GM12878 (cell line): ENCODE measurements around the gene PIP4K2A. TPM values are rescaled to one million over a fixed set of nuclear protein-coding genes. Genes with fewer than 3 reads are reported as not detected.

Experiments
- ATAC-seq: fragments of 200-7000 bp; cut with Tn5 transposase; 3 replicates; pipeline ENCODE4 v1.9.1; 2020; ENCODE audit warnings: mild to moderate bottlenecking, moderate library complexity
- BruUV-seq: library from RNA; stranded (reverse); fragments of 400-500 nt; replicated peaks from 2 replicates; lab custom pipeline; 2021; lab: Mats Ljungman, UMichigan
- CTCF ChIA-PET: fragments of 300-600 bp; sonication (Branson Sonifier 250); formaldehyde crosslinking; extraction: SDS; loops from one replicate; lab custom pipeline; 2021; ENCODE audit warnings: inconsistent platforms; lab: Yijun Ruan, JAX
- POLR2A ChIA-PET: fragments of 350-600 bp; formaldehyde crosslinking; extraction: SDS; loops from one replicate; lab custom pipeline; 2021; ENCODE audit warnings: inconsistent platforms; lab: Charles Lee
- RAD21 ChIA-PET: fragments of 300-600 bp; sonication (Branson Sonifier 250); formaldehyde crosslinking; loops from one replicate; lab custom pipeline; 2023; ENCODE audit warnings: antibody characterized with exemption; ENCODE audit not compliant: unreplicated experiment; lab: Charles Lee
- SMC1A ChIA-PET: fragments of 300-600 bp; sonication (Branson Sonifier 250); formaldehyde crosslinking; loops from one replicate; lab custom pipeline; 2023; ENCODE audit not compliant: unreplicated experiment, uncharacterized antibody; lab: Charles Lee
- DNase-seq: peaks from one replicate; pipeline ENCODE4 v3.0.0-alpha.2; 2011; ENCODE audit warnings: low read depth, low spot score
- FAIRE-seq: peaks from 3 replicates; lab custom pipeline; 2011; peaks lifted over from hg19 to GRCh38; lab: Jason Lieb, UNC
- H2AFZ ChIP-seq: 2 replicates; pipeline ENCODE4 v1.6.0; 2011; ENCODE audit warnings: low read depth, low read length, control low read depth; ENCODE audit not compliant: control insufficient read depth
- H3K27ac ChIP-seq: 2 replicates; pipeline ENCODE4 v1.5.1; 2011; ENCODE audit warnings: control low read depth; ENCODE audit not compliant: control insufficient read depth, insufficient read depth
- H3K27me3 ChIP-seq, 2 experiments: replicated peaks in 1 of 2; 2 replicates each; pipeline versions ENCODE4 v1.6.0 to v1.6.1; 2011; ENCODE audit warnings: low read length in 1 of 2; ENCODE audit not compliant: control insufficient read depth in 2 of 2, insufficient read depth in 2 of 2
- H3K36me3 ChIP-seq, 2 experiments: 2 replicates each; pipeline ENCODE4 v1.5.1; 2011; ENCODE audit warnings: low read length in 1 of 2; ENCODE audit not compliant: control insufficient read depth in 2 of 2, insufficient read depth in 2 of 2
- H3K4me1 ChIP-seq: 2 replicates; pipeline ENCODE4 v1.6.1; 2011; ENCODE audit warnings: mild to moderate bottlenecking, low read length, moderate library complexity, mixed read lengths; ENCODE audit not compliant: control insufficient read depth, insufficient read depth
- H3K4me2 ChIP-seq: 2 replicates; pipeline ENCODE4 v1.6.0; 2011; ENCODE audit warnings: control low read depth; ENCODE audit not compliant: control insufficient read depth, insufficient read depth
- H3K4me3 ChIP-seq: fragments of 200-600 bp; sonication (generic); 2 replicates; pipeline ENCODE4 v1.5.1; 2016
- H3K79me2 ChIP-seq: 2 replicates; pipeline ENCODE4 v1.6.0; 2011; ENCODE audit warnings: low read length; ENCODE audit not compliant: control insufficient read depth, insufficient read depth
- H3K9ac ChIP-seq: 2 replicates; pipeline ENCODE4 v1.8.0; 2011; ENCODE audit warnings: low read length, control low read depth, mixed read lengths; ENCODE audit not compliant: control insufficient read depth, insufficient read depth
- H3K9me3 ChIP-seq: replicated peaks from 3 replicates; pipeline ENCODE4 v1.5.1; 2011; ENCODE audit warnings: mild to moderate bottlenecking, low read length; ENCODE audit not compliant: control insufficient read depth, insufficient read depth
- H4K20me1 ChIP-seq: 2 replicates; pipeline ENCODE4 v1.6.0; 2011; ENCODE audit not compliant: control insufficient read depth, insufficient read depth
- ASH2L ChIP-seq: fragments of 300-600, 200-600 bp; sonication (generic); IDR thresholded peaks from 2 replicates; pipeline ENCODE4 v1.6.1; 2017; ENCODE audit warnings: low read depth, mild to moderate bottlenecking, borderline replicate concordance
- BCL11A ChIP-seq: IDR thresholded peaks from 2 replicates; pipeline ENCODE4 v1.6.1; 2011; ENCODE audit warnings: low read depth, low read length
- EGR1 ChIP-seq, 2 experiments: IDR thresholded peaks; 1 replicate in 1 of 2; 2 replicates in 1 of 2; pipeline ENCODE4 v1.6.1; 2011 to 2012; ENCODE audit warnings: low read depth in 2 of 2, low read length in 2 of 2, borderline replicate concordance in 1 of 2, mild to moderate bottlenecking in 1 of 2, moderate library complexity in 1 of 2
- EP300 ChIP-seq, 2 experiments: fragments of 150-350 bp in 1 of 2; IDR thresholded peaks; 2 replicates each; pipeline ENCODE4 v1.6.1; 2011 to 2012; ENCODE audit warnings: low read depth in 2 of 2, low read length in 2 of 2, borderline replicate concordance in 1 of 2, improper control_type of control experiment in 1 of 2, inconsistent platforms in 1 of 2; ENCODE audit not compliant: control insufficient read depth in 1 of 2
- HDAC6 ChIP-seq: fragments of 200-600 bp; sonication (generic); IDR thresholded peaks from one replicate; pipeline ENCODE4 v1.8.0; 2017; ENCODE audit warnings: antibody characterized with exemption; ENCODE audit not compliant: unreplicated experiment
- LARP7 ChIP-seq: fragments of 450-650 bp; IDR thresholded peaks from 2 replicates; pipeline ENCODE4 v1.6.1; 2017; ENCODE audit warnings: mild to moderate bottlenecking
- MEF2A ChIP-seq: IDR thresholded peaks from 2 replicates; pipeline ENCODE4 v1.6.1; 2011; ENCODE audit warnings: low read depth, mild to moderate bottlenecking, low read length, moderate library complexity; ENCODE audit not compliant: insufficient read depth
- YBX1 ChIP-seq: fragments of 450-650 bp; IDR thresholded peaks from 2 replicates; pipeline ENCODE4 v1.6.1; 2016; ENCODE audit warnings: antibody characterized with exemption
- ZNF207 ChIP-seq: fragments of 450-650 bp; IDR thresholded peaks from 2 replicates; pipeline ENCODE4 v1.6.1; 2014; ENCODE audit warnings: antibody characterized with exemption, mild to moderate bottlenecking, borderline replicate concordance
- WGBS: methylation state at CpG from one replicate; pipeline ENCODE4 v1.1.6; 2016; ENCODE audit warnings: low lambda C conversion rate; ENCODE audit not compliant: insufficient replicate concordance, insufficient coverage; ENCODE audit errors: missing lambda C conversion rate; 5-methylcytosine and 5-hydroxymethylcytosine counted together
- in situ Hi-C: fragments of 300-500 bp; cut with MboI; formaldehyde crosslinking; loops from 9 replicates; pipeline ENCODE4 v1.14.3; 2018; ENCODE audit warnings: mixed read lengths
- intact Hi-C: fragments of 100-400 bp; cut with micrococcal nuclease; formaldehyde crosslinking; loops from one replicate; pipeline ENCODE4 v1.14.2; 2022; ENCODE audit not compliant: unreplicated experiment
- polyA plus RNA-seq, 11 experiments: library from polyadenylated mRNA; depleted of rRNA in 4 of 11; unstranded in 6 of 11; stranded (reverse) in 5 of 11; fragments of >200 nt; fragmentation: Nextera tagmentation in 4 of 11; fragmentation: Illumina TruSeq in 1 of 11; extraction: Ambion mirVana in 4 of 11; extraction: Trizol in 1 of 11; gene quantifications; 1 replicate in 1 of 11; 2 replicates in 10 of 11; pipeline versions ENCODE4 v1.2.1 to v1.2.3, GENCODE V29; 2011 to 2016; ENCODE audit warnings: inconsistent platforms in 2 of 11, missing spikeins in 2 of 11, low read depth in 1 of 11
- total RNA-seq, 4 experiments: library from RNA; depleted of rRNA in 3 of 4; stranded (reverse); fragments of >200 nt in 3 of 4; fragmentation: Illumina TruSeq in 1 of 4; extraction: Trizol in 1 of 4; gene quantifications; 2 replicates each; pipeline versions ENCODE4 v1.2.1 to v1.2.3, GENCODE V29; 2013 to 2021
- TF ChIP-seq, protein P1 (sequence below): fragments of 450-650 bp; IDR thresholded peaks from 2 replicates; pipeline ENCODE4 v1.6.1; 2017; ENCODE audit warnings: mild to moderate bottlenecking, moderate library complexity

The PIP4K2A gene
- total and polyA plus RNA-seq, 10 of the 15 experiments (the other 5 are each of a cell fraction or from before 2014, with no cell fraction given) = 54.3 to 139 (median 84.4) TPM

DNA sequence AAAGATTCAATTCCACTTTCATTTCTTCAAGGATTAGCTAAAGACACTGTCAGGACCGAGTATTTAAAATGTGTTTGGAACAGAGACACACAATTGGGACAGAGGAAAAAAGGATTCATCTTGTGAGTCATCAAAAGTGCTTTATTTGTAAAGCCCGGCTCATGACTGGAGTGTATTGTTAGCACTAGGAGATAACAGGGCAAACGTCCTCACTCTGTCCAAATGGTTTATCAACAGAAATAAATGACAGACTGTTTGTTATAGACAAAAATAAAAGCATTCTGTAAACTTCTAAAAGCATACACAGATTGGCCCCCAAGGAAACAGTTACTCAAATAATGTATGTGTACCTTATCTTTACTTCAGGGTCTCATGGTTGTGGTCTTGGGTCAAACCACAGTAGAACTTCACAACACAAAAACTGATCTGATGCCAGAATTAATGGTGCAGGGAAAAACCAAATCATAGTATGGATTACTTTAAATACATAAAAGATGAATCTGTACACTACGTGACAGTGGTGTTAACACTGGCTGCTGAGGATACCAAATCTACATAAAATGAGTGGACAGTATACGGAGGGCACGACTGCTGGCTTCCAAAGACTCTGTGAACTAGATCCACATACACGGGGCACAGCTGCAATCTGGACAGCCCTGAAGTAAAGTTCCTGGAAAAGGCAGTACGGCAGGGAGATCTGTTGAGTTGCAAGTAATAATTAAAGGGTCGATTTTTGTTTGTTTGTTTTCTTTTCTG lies 179.4 kb downstream of the PIP4K2A start:
- ChIA-PET RAD21 (no interaction called here), CTCF (no interaction called here), SMC1A (no interaction called here), POLR2A (no interaction called here)
- no peak for DNase-seq
- H3K4me3 ChIP-seq = no peak overlapping the region
- BruUV-seq = TSS peak; percentile 40
- no peak overlapping the region for H2AFZ ChIP-seq
- H4K20me1 ChIP-seq = no peaks in the 10 kb centered on the region
- H3K4me2 ChIP-seq = no peak overlapping the region
- H3K4me1 ChIP-seq = no peaks in the 10 kb centered on the region
- FAIRE-seq = no peak
- no peak overlapping the region for H3K9ac ChIP-seq
- in situ Hi-C loops (no loop called here), intact Hi-C loops (no loop called here)
- no peak for ATAC-seq
- no peak for TF ChIP-seq LARP7
- TF ChIP-seq BCL11A = no peak
- TF ChIP-seq, protein P1, sequence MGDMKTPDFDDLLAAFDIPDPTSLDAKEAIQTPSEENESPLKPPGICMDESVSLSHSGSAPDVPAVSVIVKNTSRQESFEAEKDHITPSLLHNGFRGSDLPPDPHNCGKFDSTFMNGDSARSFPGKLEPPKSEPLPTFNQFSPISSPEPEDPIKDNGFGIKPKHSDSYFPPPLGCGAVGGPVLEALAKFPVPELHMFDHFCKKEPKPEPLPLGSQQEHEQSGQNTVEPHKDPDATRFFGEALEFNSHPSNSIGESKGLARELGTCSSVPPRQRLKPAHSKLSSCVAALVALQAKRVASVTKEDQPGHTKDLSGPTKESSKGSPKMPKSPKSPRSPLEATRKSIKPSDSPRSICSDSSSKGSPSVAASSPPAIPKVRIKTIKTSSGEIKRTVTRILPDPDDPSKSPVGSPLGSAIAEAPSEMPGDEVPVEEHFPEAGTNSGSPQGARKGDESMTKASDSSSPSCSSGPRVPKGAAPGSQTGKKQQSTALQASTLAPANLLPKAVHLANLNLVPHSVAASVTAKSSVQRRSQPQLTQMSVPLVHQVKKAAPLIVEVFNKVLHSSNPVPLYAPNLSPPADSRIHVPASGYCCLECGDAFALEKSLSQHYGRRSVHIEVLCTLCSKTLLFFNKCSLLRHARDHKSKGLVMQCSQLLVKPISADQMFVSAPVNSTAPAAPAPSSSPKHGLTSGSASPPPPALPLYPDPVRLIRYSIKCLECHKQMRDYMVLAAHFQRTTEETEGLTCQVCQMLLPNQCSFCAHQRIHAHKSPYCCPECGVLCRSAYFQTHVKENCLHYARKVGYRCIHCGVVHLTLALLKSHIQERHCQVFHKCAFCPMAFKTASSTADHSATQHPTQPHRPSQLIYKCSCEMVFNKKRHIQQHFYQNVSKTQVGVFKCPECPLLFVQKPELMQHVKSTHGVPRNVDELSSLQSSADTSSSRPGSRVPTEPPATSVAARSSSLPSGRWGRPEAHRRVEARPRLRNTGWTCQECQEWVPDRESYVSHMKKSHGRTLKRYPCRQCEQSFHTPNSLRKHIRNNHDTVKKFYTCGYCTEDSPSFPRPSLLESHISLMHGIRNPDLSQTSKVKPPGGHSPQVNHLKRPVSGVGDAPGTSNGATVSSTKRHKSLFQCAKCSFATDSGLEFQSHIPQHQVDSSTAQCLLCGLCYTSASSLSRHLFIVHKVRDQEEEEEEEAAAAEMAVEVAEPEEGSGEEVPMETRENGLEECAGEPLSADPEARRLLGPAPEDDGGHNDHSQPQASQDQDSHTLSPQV = no peak
- no peak for TF ChIP-seq ASH2L
- no peak for TF ChIP-seq ZNF207
- TF ChIP-seq YBX1 = no peak
- no peak for TF ChIP-seq EP300 (IDR thresholded peaks at IDR 0.05; ENCODE audit: borderline replicate concordance in 1 of 2, control insufficient read depth in 1 of 2, low read depth in 2 of 2, low read length in 2 of 2)
- TF ChIP-seq EGR1 (IDR thresholded peaks at IDR 0.05; ENCODE audit: borderline replicate concordance in 1 of 2, low read depth in 2 of 2, low read length in 2 of 2) = no peak
- no peak for TF ChIP-seq HDAC6
- TF ChIP-seq MEF2A = no peak
- peaks cover 9 to 10% of the 10 kb centered on the region in 2 experiments; a peak in 3 of 4 replicates for H3K36me3 ChIP-seq
- no peaks in the 10 kb centered on the region for H3K79me2 ChIP-seq
- WGBS = 82% methylated on average over 9 of the region's 9 CpGs
- H3K9me3 ChIP-seq = no peaks in the 10 kb centered on the region
- no peak overlapping the region for H3K27ac ChIP-seq
- no peaks in the 10 kb centered on the region for H3K27me3 ChIP-seq
